ENCODE data around the gene ERMN. TPM values are rescaled to one million over a fixed set of nuclear protein-coding genes. Genes with fewer than 3 reads are reported as not detected.

The ERMN gene
- total RNA-seq, 1 experiment from 2014 or later: 0.59 TPM

DNA sequence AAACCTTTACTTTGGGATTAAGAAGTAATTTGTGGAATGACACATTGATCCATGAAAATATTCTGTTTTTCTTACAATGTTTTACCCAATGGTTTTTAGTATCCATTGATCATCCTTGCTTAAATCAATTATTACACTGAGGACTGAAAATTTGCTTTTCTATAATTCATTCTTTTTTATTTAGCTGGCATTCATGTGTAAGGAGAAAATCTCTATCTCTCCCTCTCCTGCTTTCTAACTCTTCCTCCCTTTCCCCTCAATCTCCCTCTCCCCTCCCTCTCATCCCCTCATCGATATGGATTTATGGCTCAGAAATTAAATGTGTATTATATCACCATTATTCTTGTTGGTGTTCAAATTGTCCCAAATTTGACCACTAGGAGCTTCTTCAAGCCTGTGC lies 38.5 kb downstream of the ERMN start:
- Mint-ChIP-seq H3K4me1 (no peaks in the 10 kb centered on the region), H3K36me3 (no peaks in the 10 kb centered on the region), H3K27ac (no peak overlapping the region), H3K4me3 (no peak overlapping the region), H3K9me3 (no peaks in the 10 kb centered on the region), H3K27me3 (ENCODE audit: low read depth) (peaks cover 3% of the 10 kb centered on the region; the same call in 1 of the 2 replicates)
- TF ChIP-seq, protein P1, sequence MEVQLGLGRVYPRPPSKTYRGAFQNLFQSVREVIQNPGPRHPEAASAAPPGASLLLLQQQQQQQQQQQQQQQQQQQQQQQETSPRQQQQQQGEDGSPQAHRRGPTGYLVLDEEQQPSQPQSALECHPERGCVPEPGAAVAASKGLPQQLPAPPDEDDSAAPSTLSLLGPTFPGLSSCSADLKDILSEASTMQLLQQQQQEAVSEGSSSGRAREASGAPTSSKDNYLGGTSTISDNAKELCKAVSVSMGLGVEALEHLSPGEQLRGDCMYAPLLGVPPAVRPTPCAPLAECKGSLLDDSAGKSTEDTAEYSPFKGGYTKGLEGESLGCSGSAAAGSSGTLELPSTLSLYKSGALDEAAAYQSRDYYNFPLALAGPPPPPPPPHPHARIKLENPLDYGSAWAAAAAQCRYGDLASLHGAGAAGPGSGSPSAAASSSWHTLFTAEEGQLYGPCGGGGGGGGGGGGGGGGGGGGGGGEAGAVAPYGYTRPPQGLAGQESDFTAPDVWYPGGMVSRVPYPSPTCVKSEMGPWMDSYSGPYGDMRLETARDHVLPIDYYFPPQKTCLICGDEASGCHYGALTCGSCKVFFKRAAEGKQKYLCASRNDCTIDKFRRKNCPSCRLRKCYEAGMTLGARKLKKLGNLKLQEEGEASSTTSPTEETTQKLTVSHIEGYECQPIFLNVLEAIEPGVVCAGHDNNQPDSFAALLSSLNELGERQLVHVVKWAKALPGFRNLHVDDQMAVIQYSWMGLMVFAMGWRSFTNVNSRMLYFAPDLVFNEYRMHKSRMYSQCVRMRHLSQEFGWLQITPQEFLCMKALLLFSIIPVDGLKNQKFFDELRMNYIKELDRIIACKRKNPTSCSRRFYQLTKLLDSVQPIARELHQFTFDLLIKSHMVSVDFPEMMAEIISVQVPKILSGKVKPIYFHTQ (CRISPR knock-in tag; IDR thresholded peaks at IDR 0.05): no peak
- no peak for TF ChIP-seq CREM (CRISPR knock-in tag; IDR thresholded peaks at IDR 0.05)
- TF ChIP-seq FOXJ3 (CRISPR knock-in tag; IDR thresholded peaks at IDR 0.05; ENCODE audit: borderline replicate concordance): no peak
- TF ChIP-seq, protein P2, sequence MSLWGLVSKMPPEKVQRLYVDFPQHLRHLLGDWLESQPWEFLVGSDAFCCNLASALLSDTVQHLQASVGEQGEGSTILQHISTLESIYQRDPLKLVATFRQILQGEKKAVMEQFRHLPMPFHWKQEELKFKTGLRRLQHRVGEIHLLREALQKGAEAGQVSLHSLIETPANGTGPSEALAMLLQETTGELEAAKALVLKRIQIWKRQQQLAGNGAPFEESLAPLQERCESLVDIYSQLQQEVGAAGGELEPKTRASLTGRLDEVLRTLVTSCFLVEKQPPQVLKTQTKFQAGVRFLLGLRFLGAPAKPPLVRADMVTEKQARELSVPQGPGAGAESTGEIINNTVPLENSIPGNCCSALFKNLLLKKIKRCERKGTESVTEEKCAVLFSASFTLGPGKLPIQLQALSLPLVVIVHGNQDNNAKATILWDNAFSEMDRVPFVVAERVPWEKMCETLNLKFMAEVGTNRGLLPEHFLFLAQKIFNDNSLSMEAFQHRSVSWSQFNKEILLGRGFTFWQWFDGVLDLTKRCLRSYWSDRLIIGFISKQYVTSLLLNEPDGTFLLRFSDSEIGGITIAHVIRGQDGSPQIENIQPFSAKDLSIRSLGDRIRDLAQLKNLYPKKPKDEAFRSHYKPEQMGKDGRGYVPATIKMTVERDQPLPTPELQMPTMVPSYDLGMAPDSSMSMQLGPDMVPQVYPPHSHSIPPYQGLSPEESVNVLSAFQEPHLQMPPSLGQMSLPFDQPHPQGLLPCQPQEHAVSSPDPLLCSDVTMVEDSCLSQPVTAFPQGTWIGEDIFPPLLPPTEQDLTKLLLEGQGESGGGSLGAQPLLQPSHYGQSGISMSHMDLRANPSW (CRISPR knock-in tag; conservative IDR thresholded peaks at IDR 0.05; ENCODE audit: low read depth): no peak
- TF ChIP-seq MLX (CRISPR knock-in tag; IDR thresholded peaks at IDR 0.05): no peak
- TF ChIP-seq ZNF263 (CRISPR knock-in tag; IDR thresholded peaks at IDR 0.05; ENCODE audit: low read depth): no peak
- no peak for TF ChIP-seq ATF2 (CRISPR knock-in tag; IDR thresholded peaks at IDR 0.05; ENCODE audit: borderline replicate concordance, low read depth)
- TF ChIP-seq MXD4 (CRISPR knock-in tag; IDR thresholded peaks at IDR 0.05; ENCODE audit: borderline replicate concordance): no peak
- TF ChIP-seq CDX4 (CRISPR knock-in tag; IDR thresholded peaks at IDR 0.05; ENCODE audit: borderline replicate concordance): no peak
- no peak for TF ChIP-seq ZSCAN18 (CRISPR knock-in tag; IDR thresholded peaks at IDR 0.05)
- no peak for TF ChIP-seq ZMAT4 (CRISPR knock-in tag; IDR thresholded peaks at IDR 0.05)
- TF ChIP-seq ZNF138 (CRISPR knock-in tag; conservative IDR thresholded peaks at IDR 0.05): no peak
- TF ChIP-seq JUN (CRISPR knock-in tag; IDR thresholded peaks at IDR 0.05): no peak
- no peak for TF ChIP-seq MAX (CRISPR knock-in tag; IDR thresholded peaks at IDR 0.05)
- TF ChIP-seq PRDM15 (CRISPR knock-in tag; IDR thresholded peaks at IDR 0.05): no peak
- TF ChIP-seq FOXP4 (CRISPR knock-in tag; IDR thresholded peaks at IDR 0.05): no peak
- TF ChIP-seq ZNF416 (CRISPR knock-in tag; IDR thresholded peaks at IDR 0.05): no peak
- POLR2A ChIA-PET: no interaction called here
- DNase-seq (ENCODE audit: low spot score) (no peak), ATAC-seq (no peak)
- CTCF ChIA-PET: interaction anchor here (0.8 kb wide), 1 partner anchor 15 kb away, joined by 3 read pairs; no protein-coding TSS in a partner anchor

All from WTC11 (cell line).